OCI-LY1 (cell line): ENCODE results near the gene WNK2.

Experiments
- H2AFZ ChIP-seq: fragments of 200-600 bp; sonication (generic), shearing (Covaris generic); 2 replicates; pipeline ENCODE4 v1.6.0; 2014; ENCODE audit warnings: antibody characterized with exemption, mild to moderate bottlenecking, low read length
- H3F3A ChIP-seq: fragments of 200-600 bp; sonication (generic), shearing (Covaris generic); 2 replicates; pipeline ENCODE4 v1.6.0; 2014; ENCODE audit warnings: mild to moderate bottlenecking, antibody characterized with exemption, low read length, moderate library complexity; ENCODE audit not compliant: insufficient read depth
- H3K27ac ChIP-seq: fragments of 200-600 bp; sonication (generic); 2 replicates; pipeline ENCODE4 v1.5.1; 2014; ENCODE audit warnings: low read length, mixed run types, mild to moderate bottlenecking, low read depth; ENCODE audit not compliant: poor library complexity, severe bottlenecking
- H3K27me3 ChIP-seq: fragments of 200-600 bp; sonication (generic); 2 replicates; pipeline ENCODE4 v1.6.0; 2014; ENCODE audit warnings: antibody characterized with exemption, mild to moderate bottlenecking, low read length, moderate library complexity; ENCODE audit not compliant: insufficient read depth
- H3K36me3 ChIP-seq: fragments of 200-600 bp; sonication (generic); 2 replicates; pipeline ENCODE4 v1.6.1; 2014; ENCODE audit warnings: mild to moderate bottlenecking, antibody characterized with exemption, low read length, moderate library complexity, mixed read lengths; ENCODE audit not compliant: insufficient read depth
- H3K4me1 ChIP-seq: fragments of 200-600 bp; sonication (generic); 2 replicates; pipeline ENCODE4 v1.5.1; 2014; ENCODE audit warnings: mild to moderate bottlenecking, low read length, moderate library complexity; ENCODE audit not compliant: insufficient read depth, severe bottlenecking
- H3K4me2 ChIP-seq: fragments of 200-600 bp; sonication (generic), shearing (Covaris generic); 2 replicates; pipeline ENCODE4 v1.6.1; 2014; ENCODE audit warnings: low read length
- H3K4me3 ChIP-seq: fragments of 200-600 bp; sonication (generic); 2 replicates; pipeline ENCODE4 v1.5.1; 2014; ENCODE audit warnings: low read length, low read depth, mild to moderate bottlenecking, mixed read lengths; ENCODE audit not compliant: poor library complexity, severe bottlenecking
- H3K79me2 ChIP-seq: fragments of 200-600 bp; shearing (Covaris generic); 2 replicates; pipeline ENCODE4 v1.6.1; 2016; ENCODE audit warnings: mixed run types, low read length, mixed read lengths; ENCODE audit not compliant: insufficient read depth
- H3K9ac ChIP-seq: fragments of 200-600 bp; sonication (generic), shearing (Covaris generic); 2 replicates; pipeline ENCODE4 v1.6.1; 2014; ENCODE audit warnings: mild to moderate bottlenecking, low read length, mixed read lengths
- H3K9me2 ChIP-seq: fragments of 200-600 bp; sonication (generic), shearing (Covaris generic); 2 replicates; pipeline ENCODE4 v1.6.1; 2014; ENCODE audit warnings: low read depth, mild to moderate bottlenecking, low read length, mixed read lengths
- H3K9me3 ChIP-seq: fragments of 200-600 bp; shearing (Covaris generic); 2 replicates; pipeline ENCODE4 v1.6.1; 2014; ENCODE audit warnings: low read length, mixed read lengths
- H4K20me1 ChIP-seq: fragments of 200-600 bp; sonication (generic), shearing (Covaris generic); 2 replicates; pipeline ENCODE4 v1.6.0; 2016; ENCODE audit warnings: mild to moderate bottlenecking, low read length; ENCODE audit not compliant: insufficient read depth
- EZH2 ChIP-seq: fragments of 200-600 bp; sonication (generic), shearing (Covaris generic); IDR thresholded peaks from 2 replicates; pipeline ENCODE4 v1.8.0; 2017; ENCODE audit warnings: borderline replicate concordance, mixed run types, mild to moderate bottlenecking, antibody characterized with exemption, low read length, moderate library complexity, mixed read lengths
- TF ChIP-seq, protein P1 (sequence below): fragments of 200-600 bp; sonication (generic), shearing (Covaris generic); IDR thresholded peaks from 2 replicates; pipeline ENCODE4 v1.5.1; 2017; ENCODE audit warnings: mild to moderate bottlenecking, antibody characterized with exemption, low read length, moderate library complexity, mixed read lengths

WNK2 gene

GRCh38 chr9:93304574-93305496 is 120.9 kb downstream of the WNK2 start:
- Histone ChIP-seq H3K9ac (peak overlapping the region; percentile 8; the same call in 1 of the 2 replicates), H3K9me2 (no peaks in the 10 kb centered on the region), H3K9me3 (no peaks in the 10 kb centered on the region), H4K20me1 (no peaks in the 10 kb centered on the region), H2AFZ (no peak overlapping the region), H3K4me2 (no peak overlapping the region), H3K27ac (peak overlapping the region; percentile 91), H3K27me3 (no peaks in the 10 kb centered on the region), H3K4me1 (peaks cover 66% of the 10 kb centered on the region), H3K36me3 (peaks cover 22% of the 10 kb centered on the region; the same call in 1 of the 2 replicates), H3F3A (no peaks in the 10 kb centered on the region), H3K4me3 (no peak overlapping the region), H3K79me2 (no peaks in the 10 kb centered on the region)
- TF ChIP-seq, protein P1, sequence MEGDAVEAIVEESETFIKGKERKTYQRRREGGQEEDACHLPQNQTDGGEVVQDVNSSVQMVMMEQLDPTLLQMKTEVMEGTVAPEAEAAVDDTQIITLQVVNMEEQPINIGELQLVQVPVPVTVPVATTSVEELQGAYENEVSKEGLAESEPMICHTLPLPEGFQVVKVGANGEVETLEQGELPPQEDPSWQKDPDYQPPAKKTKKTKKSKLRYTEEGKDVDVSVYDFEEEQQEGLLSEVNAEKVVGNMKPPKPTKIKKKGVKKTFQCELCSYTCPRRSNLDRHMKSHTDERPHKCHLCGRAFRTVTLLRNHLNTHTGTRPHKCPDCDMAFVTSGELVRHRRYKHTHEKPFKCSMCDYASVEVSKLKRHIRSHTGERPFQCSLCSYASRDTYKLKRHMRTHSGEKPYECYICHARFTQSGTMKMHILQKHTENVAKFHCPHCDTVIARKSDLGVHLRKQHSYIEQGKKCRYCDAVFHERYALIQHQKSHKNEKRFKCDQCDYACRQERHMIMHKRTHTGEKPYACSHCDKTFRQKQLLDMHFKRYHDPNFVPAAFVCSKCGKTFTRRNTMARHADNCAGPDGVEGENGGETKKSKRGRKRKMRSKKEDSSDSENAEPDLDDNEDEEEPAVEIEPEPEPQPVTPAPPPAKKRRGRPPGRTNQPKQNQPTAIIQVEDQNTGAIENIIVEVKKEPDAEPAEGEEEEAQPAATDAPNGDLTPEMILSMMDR = peak; percentile 69
- no peak for TF ChIP-seq EZH2

- Histone ChIP-seq H3K27ac (peak overlapping the region; percentile 91), H3F3A (no peaks in the 10 kb centered on the region), H3K4me1 (peaks cover 59% of the 10 kb centered on the region), H2AFZ (no peak overlapping the region), H3K27me3 (no peaks in the 10 kb centered on the region), H3K9ac (no peak overlapping the region; the same call in 1 of the 2 replicates), H3K9me3 (no peaks in the 10 kb centered on the region), H3K4me3 (no peak overlapping the region), H4K20me1 (no peaks in the 10 kb centered on the region), H3K9me2 (no peaks in the 10 kb centered on the region), H3K4me2 (no peak overlapping the region), H3K36me3 (peaks cover 18% of the 10 kb centered on the region; the same call in 1 of the 2 replicates), H3K79me2 (no peaks in the 10 kb centered on the region)
- TF ChIP-seq EZH2 = no peak
- TF ChIP-seq, protein P1 = no peak
These were observed 121.6 kb downstream of the WNK2 start for GRCh38 chr9:93305497-93306020.

GRCh38 chr9:93306081-93306480 is 122.1 kb downstream of the WNK2 start:
- Histone ChIP-seq H3K9me3 (no peaks in the 10 kb centered on the region), H3K4me2 (no peak overlapping the region), H3K36me3 (peaks cover 18% of the 10 kb centered on the region; the same call in 1 of the 2 replicates), H4K20me1 (no peaks in the 10 kb centered on the region), H3K4me3 (no peak overlapping the region), H3K27ac (peak overlapping the region; percentile 48), H3K9me2 (no peaks in the 10 kb centered on the region), H3K4me1 (peaks cover 54% of the 10 kb centered on the region), H3K9ac (no peak overlapping the region), H3F3A (no peaks in the 10 kb centered on the region), H2AFZ (no peak overlapping the region), H3K27me3 (no peaks in the 10 kb centered on the region), H3K79me2 (no peaks in the 10 kb centered on the region)
- no peak for TF ChIP-seq EZH2
- TF ChIP-seq, protein P1 = no peak
